ENCODE results near the gene PLK5.
"Not testable (repeated sequence)": the region's sequence is repeated elsewhere in the genome, so short reads cannot be mapped to it uniquely, and the experiment has no call there.

The PLK5 gene

DNA sequence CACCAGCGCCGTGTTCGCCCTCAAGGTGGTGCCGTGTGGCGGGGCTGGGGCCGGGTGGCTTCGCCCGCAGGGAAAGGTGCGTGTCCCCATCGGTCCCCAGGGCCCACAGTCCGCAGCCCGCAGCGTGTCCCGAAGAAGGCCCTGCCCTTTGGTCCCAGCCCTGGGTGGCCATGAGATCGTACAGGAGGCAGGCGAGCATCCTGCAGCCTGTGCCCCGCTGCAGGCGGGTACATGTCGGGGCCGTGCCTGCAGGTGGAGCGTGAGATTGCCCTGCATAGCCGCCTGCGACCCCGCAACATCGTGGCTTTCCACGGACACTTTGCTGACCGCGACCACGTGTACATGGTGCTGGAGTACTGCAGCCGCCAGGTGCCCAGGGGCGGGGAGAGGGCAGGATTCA lies 1.5 kb downstream of the PLK5 start:
- no peak for DNase-seq (ENCODE audit: low spot score)

DNA sequence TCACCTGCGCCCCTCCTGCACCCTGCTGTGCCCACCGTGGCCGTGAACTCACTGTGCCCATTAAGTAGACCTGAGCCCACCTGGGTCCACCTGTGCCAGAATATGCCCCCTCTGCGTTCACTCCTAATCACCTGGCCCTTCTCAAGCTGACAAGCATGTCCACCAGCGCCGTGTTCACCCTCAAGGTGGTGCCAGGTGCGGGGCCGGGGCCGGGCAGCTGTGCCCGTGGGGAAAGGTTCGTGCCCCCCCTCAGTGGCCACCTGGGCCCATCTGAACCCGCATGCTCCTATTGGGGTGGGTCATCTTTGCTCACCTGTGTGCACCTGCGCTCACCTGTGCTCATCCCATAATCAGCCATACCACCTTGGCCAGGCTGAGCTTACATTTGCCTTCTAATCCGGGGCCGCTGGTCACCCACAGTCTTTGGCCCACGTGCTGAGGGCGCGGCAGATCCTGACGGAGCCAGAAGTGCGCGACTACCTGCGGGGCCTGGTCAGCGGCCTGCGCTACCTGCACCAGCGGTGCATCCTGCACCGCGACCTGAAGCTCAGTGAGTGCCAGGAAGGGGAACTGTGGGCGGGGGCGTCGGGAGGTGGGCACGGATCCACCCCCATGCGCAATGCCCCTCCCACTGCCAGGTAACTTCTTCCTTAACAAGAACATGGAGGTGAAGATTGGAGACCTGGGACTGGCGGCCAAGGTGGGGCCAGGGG lies 2.3 kb downstream of the PLK5 start:
- no peak for DNase-seq (ENCODE audit: low spot score)

- DNase-seq (ENCODE audit: low spot score), result no peak
Measured at GRCh38 chr19:1526979-1527649, 3.2 kb downstream of the PLK5 start.

DNA sequence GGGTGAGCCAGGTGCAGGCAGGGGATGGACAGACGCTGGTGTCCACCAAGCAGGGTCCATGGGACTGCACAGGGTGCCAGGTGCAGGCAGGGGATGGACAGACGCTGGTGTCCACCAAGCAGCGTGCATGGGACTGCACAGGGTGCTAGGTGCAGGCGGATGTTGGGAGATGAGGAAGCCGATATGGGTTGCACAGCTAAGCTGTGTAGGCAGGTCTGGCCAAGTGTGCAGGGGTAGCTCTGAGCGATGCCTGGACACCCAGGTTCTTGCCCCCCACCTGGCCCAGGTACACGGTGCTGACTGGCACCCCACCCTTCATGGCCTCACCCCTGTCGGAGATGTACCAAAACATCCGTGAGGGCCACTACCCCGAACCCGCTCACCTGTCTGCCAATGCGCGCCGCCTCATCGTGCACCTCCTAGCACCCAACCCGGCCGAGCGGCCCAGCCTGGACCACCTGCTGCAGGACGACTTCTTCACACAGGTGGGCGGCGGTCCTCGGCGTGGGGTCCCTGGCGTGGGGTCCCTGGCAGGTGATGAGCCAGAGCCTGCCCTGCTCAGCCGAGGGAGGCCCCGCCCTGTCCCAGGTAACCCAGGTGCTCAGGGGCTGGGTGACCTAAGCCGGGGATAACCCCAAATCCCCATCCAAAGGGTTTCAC lies 3.9 kb downstream of the PLK5 start:
- DNase-seq (ENCODE audit: low spot score), result no peak

DNA sequence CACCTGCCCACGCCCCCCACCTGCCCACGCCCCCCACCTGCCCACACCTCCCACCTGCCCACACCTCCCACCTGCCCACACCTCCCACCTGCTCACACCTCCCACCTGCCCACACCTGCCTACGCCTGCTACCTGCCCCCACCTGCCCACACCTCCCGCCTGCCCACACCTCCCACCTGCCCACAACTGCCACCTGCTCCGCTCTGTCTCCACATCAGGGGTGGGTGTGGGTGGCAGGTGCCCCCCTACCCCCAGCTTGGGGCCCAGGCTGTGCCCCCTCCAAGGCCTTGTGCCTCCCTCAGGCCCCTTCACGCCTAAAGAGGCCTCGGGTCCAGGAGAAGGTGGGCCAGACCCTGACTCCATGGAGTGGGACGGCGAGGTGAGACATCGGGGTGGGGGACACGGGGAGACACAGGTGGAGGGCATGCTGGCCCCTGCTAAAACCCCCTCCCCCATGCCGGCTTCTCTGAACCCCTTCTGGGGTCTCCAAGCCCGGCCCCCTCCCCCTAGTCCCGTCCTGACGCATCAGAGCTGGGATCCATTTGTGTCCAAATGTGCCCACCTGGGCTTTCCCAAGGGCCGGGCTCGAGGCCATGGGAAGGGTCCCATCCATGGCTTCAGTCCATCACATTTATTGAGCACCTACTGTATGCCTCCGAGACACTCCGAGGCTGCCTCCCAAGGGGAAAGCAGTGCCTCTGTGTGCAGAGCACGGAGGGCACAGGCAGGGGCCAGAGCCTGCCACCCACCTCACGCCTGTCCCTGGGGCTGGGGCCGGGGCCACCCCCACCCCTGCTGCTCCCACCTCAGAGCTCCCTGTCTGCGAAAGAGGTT lies 4.9 kb downstream of the PLK5 start:
- no peak for DNase-seq (ENCODE audit: low spot score)

- DNase-seq (ENCODE audit: low spot score), result no peak
Measured at GRCh38 chr19:1529430-1529816, 5.5 kb downstream of the PLK5 start.

DNA sequence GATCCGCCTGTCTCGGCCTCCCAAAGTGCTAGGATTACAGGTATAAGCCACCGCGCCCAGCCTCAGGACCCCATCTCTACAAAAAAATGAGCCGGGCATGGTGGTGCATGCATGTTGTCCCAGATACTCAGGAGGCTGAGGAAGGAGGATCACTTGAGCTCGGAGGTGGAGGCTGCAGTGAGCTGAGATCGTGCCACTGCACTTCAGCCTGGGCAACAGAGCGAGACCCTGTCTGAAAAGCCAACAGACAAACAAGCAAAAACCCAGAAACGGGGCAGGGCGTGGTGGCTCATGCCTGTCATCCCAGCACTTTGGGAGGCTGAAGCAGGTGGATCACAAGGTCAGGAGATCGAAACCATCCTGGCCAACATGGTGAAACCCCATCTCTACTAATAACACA lies 7.0 kb downstream of the PLK5 start:
- not testable (repeated sequence) for DNase-seq (ENCODE audit: low spot score)

DNA sequence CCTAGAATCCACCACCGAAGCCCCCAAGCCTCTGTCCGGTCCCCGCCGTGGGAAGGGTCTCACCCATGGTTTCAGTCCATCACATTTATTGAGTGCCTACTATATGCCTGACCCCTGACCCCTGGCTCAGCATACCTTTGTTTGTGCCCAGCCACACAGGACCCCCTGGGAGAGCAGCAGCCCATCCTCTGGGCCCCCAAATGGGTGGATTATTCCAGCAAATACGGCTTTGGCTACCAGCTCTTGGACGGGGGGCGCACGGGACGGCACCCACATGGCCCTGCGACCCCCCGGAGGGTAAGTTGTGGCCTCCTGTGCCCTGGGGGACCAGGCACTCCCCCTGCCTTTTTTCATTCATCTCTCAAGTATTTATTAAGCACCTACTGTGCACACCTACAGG lies 7.7 kb downstream of the PLK5 start:
- DNase-seq (ENCODE audit: low spot score), result no peak

- no peak for DNase-seq (ENCODE audit: low spot score)
Measured at GRCh38 chr19:1532003-1532402, 8.1 kb downstream of the PLK5 start.

- no peak for DNase-seq (ENCODE audit: low spot score)
Measured at GRCh38 chr19:1533510-1534150, 9.8 kb downstream of the PLK5 start.

DNA sequence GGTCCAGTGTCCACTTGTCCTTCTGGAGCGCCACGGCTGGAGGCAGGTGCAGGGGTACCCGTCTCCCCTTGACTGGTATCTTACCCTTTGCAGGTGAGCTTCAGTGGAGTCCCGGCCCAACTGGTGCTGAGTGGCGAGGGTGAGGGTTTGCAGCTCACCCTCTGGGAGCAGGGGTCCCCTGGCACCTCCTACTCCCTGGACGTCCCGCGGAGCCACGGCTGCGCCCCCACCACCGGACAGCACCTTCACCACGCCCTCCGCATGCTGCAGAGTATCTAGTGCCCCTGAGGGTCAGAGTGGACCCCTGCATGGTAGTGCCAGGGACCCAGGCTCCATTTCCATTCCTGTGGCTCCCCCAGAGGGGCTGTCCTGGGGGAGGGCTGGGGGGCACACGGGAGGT lies 11.1 kb downstream of the PLK5 start:
- DNase-seq (ENCODE audit: low spot score), result no peak

DNA sequence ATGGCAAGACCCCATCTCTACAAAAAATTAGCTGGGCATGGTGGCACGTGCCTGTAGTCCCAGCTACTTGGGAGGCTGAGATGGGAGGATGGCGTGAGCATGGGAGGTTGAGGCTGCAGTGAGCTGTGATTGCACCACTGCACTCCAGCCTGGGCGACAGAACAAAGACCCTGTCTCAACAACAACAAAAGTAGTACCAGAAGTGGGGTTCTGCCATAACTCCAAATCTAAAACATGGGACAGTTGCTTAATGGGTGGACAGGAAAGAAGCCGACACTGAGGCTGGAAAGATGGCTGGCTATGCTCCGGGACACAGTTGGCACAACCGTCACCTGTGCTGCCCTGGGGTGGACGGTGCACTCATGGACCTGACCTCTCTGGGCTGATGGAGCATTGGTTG lies 11.8 kb downstream of the PLK5 start:
- DNase-seq (ENCODE audit: low spot score), result not testable (repeated sequence)

DNA sequence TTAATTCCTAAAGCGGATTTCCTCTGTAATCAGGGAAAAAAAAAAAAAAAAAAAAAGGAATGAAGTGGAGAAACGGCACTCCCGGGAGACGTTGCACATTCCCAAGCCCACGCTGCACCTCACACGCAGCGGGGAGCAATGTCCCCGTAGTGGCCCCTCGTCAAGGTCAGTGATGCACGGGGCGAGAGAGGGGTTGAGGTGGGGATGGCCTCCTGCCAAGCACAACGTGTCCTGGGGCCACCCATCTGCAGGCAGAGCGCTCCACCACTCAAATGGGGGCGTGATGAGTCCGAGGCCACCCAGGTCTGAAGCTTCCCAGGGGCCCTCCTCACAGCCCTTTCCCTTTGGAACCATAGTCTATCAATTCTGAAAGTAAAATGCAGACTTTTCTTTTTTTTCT lies 15.1 kb downstream of the PLK5 start:
- no peak for DNase-seq (ENCODE audit: low spot score)

DNA sequence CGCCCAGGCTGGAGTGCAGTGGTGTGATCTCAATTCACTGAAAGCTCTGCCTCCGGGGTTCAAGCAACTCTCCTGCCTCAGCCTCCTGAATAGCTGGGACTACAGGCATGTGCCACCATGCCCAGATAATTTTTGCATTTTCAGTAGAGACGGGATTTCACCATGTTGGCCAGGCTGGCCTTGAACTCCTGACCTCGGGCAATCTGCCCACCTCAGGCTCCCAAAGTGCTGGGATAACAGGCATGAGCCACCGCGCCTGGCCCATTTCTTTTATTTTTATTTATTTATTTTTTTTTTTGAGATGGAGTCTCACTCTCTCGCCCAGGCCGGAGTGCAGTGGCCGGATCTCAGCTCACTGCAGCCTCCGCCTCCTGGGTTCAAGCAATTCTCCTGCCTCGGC lies 15.9 kb downstream of the PLK5 start:
- not testable (repeated sequence) for DNase-seq (ENCODE audit: low spot score)

DNA sequence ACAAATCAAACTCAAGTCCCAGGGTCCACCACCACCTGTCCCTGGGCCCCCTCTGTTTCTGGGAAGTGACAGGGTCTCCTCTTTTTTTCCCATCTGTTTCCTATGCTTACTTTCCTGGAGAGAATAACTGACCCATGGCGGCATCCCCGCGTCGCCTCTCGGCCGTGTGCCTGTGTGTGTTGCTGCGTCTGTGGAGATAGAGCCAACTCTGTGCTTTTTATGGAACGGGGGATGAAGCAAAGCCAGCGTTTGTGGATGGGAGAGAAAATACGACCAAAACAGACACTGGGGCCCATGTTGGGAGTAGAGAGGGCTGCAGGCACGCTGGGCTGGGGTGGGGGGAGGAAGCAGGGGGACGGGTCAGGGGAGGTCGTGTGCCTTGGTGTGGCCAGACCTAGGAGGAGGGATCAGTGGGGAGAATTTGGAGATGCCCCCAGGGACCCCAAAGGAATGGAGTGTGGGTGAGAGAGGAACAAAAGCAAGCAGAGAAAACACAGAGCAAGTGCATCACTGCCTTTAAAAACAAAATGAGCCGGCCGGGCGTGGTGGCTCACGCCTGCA lies 16.6 kb downstream of the PLK5 start:
- no peak for DNase-seq (ENCODE audit: low spot score)

- no peak for DNase-seq (ENCODE audit: low spot score)
Measured at GRCh38 chr19:1549332-1549945, 25.6 kb downstream of the PLK5 start.

- DNase-seq (ENCODE audit: low spot score), result no peak
Measured at GRCh38 chr19:1551068-1552040, 27.5 kb downstream of the PLK5 start.

DNA sequence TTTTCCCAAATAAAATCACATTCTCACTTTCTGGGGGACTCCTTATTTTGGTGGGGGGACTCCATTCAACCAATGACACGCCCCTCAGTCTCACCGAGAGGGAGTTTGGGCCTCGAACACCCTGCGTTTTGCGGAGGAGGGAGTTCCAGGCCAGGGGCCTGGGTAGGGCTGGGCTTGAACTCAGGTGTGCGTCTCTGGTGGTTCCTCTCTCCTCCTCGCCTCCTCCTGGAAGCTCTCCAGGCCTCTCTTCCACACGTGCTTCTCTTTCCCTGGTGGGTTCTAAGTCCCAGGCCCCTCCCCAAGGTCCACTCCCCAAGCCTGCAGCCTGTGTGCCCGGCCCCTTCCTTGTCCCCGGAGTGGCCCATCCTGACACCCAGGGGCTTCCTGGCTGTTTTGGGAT lies 29.5 kb downstream of the PLK5 start:
- no peak for DNase-seq (ENCODE audit: low spot score)

- no peak for DNase-seq (ENCODE audit: low spot score)
Measured at GRCh38 chr19:1554968-1555367, 31.1 kb downstream of the PLK5 start.
